Measurements from ENCODE around the gene DLGAP4.

DNA sequence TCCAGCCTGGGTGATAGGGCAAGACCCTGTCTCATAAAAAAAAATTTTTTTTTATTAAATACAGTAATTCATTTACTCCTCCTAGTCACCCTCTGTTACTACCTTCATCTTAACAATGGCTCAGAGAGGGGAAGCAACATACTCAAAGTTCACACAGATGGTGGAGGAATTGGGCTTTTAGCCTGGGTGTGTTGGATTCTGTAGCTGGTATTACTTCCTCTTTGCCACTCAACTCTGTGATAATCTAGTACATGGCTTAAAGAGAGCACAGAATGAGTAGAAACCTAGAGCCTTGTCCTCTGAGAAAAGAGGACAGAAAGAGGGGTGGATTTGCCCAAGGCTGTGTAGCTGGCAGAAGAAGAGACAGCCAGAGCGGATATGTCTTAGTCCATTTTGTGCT, 96.6 kb downstream of the DLGAP4 start:
- TF ChIP-seq RCOR1 (IDR thresholded peaks at IDR 0.05; ENCODE audit: low read length) (no peak), POLR2AphosphoS5 (IDR thresholded peaks at IDR 0.05; ENCODE audit: low read depth, low read length) (no peak), FOSL2 (IDR thresholded peaks at IDR 0.05; ENCODE audit: borderline replicate concordance, low read depth) (no peak), SMC3 (IDR thresholded peaks at IDR 0.05; ENCODE audit: low read depth, low read length) (no peak), YY1 (IDR thresholded peaks at IDR 0.05; ENCODE audit: low read depth) (no peak), CHD2 (IDR thresholded peaks at IDR 0.05; ENCODE audit: low read length, partially characterized antibody) (no peak)
- TF ChIP-seq, protein P1, sequence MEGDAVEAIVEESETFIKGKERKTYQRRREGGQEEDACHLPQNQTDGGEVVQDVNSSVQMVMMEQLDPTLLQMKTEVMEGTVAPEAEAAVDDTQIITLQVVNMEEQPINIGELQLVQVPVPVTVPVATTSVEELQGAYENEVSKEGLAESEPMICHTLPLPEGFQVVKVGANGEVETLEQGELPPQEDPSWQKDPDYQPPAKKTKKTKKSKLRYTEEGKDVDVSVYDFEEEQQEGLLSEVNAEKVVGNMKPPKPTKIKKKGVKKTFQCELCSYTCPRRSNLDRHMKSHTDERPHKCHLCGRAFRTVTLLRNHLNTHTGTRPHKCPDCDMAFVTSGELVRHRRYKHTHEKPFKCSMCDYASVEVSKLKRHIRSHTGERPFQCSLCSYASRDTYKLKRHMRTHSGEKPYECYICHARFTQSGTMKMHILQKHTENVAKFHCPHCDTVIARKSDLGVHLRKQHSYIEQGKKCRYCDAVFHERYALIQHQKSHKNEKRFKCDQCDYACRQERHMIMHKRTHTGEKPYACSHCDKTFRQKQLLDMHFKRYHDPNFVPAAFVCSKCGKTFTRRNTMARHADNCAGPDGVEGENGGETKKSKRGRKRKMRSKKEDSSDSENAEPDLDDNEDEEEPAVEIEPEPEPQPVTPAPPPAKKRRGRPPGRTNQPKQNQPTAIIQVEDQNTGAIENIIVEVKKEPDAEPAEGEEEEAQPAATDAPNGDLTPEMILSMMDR (IDR thresholded peaks at IDR 0.05): no peak

Data from SK-N-SH (cell line).